ENCODE data around the gene LRRC55. TPM values are rescaled to one million over a fixed set of nuclear protein-coding genes. Genes with fewer than 3 reads are reported as not detected.

LRRC55 gene
- total RNA-seq, 1 experiment from 2014 or later, result 0.79 TPM

GRCh38 chr11:57199330-57199729, 17.6 kb downstream of the LRRC55 start:
- Mint-ChIP-seq H3K27ac (no peak overlapping the region), H3K9me3 (no peaks in the 10 kb centered on the region), H3K4me1 (peaks cover 21% of the 10 kb centered on the region), H3K36me3 (no peaks in the 10 kb centered on the region), H3K4me3 (no peak overlapping the region), H3K27me3 (ENCODE audit: low read depth) (no peaks in the 10 kb centered on the region; the same call in 1 of the 2 replicates)
- TF ChIP-seq ZNF416 (CRISPR knock-in tag; IDR thresholded peaks at IDR 0.05) (no peak), ATF1 (CRISPR knock-in tag; IDR thresholded peaks at IDR 0.05) (no peak), USF2 (CRISPR knock-in tag; IDR thresholded peaks at IDR 0.05) (no peak), USF1 (CRISPR knock-in tag; IDR thresholded peaks at IDR 0.05) (no peak), E2F5 (CRISPR knock-in tag; IDR thresholded peaks at IDR 0.05) (no peak), ELF4 (CRISPR knock-in tag; IDR thresholded peaks at IDR 0.05; ENCODE audit: low read depth) (no peak)
- DNase-seq (ENCODE audit: low spot score) (no peak), ATAC-seq (no peak)
- ChIA-PET CTCF (no interaction called here), POLR2A (no interaction called here)

GRCh38 chr11:57200917-57201316, 19.2 kb downstream of the LRRC55 start:
- Mint-ChIP-seq H3K4me3 (no peak overlapping the region), H3K9me3 (no peaks in the 10 kb centered on the region), H3K36me3 (no peaks in the 10 kb centered on the region), H3K27me3 (ENCODE audit: low read depth) (no peaks in the 10 kb centered on the region; the same call in 1 of the 2 replicates), H3K27ac (no peak overlapping the region; the same call in 1 of the 2 replicates), H3K4me1 (peaks cover 28% of the 10 kb centered on the region)
- POLR2A ChIA-PET, result no interaction called here
- DNase-seq (ENCODE audit: low spot score) (no peak), ATAC-seq (no peak)
- TF ChIP-seq PRRX2 (CRISPR knock-in tag; IDR thresholded peaks at IDR 0.05) (no peak), ZMAT4 (CRISPR knock-in tag; IDR thresholded peaks at IDR 0.05) (no peak)
- CTCF ChIA-PET, result no interaction called here

- no peaks in the 10 kb centered on the region; the same call in 1 of the 2 replicates for H3K27me3 Mint-ChIP-seq (ENCODE audit: low read depth)
- H3K9me3 Mint-ChIP-seq, result peaks cover 5% of the 10 kb centered on the region; the same call in 1 of the 2 replicates
- H3K4me3 Mint-ChIP-seq, result no peak overlapping the region
- peaks cover 39% of the 10 kb centered on the region for H3K4me1 Mint-ChIP-seq
- TF ChIP-seq FOXJ3 (CRISPR knock-in tag; IDR thresholded peaks at IDR 0.05; ENCODE audit: borderline replicate concordance), result no peak
- no peak for TF ChIP-seq GRHL2 (CRISPR knock-in tag; IDR thresholded peaks at IDR 0.05; ENCODE audit: insufficient replicate concordance, severe bottlenecking)
- TF ChIP-seq ZNF416 (CRISPR knock-in tag; IDR thresholded peaks at IDR 0.05), result no peak
- no peak for TF ChIP-seq AR (CRISPR knock-in tag; IDR thresholded peaks at IDR 0.05)
- TF ChIP-seq ZNF396 (CRISPR knock-in tag; IDR thresholded peaks at IDR 0.05; ENCODE audit: borderline replicate concordance), result no peak
- TF ChIP-seq USF2 (CRISPR knock-in tag; IDR thresholded peaks at IDR 0.05), result no peak
- no peak for TF ChIP-seq ZNF317 (CRISPR knock-in tag; IDR thresholded peaks at IDR 0.05; ENCODE audit: borderline replicate concordance, low read depth)
- TF ChIP-seq MAX (CRISPR knock-in tag; IDR thresholded peaks at IDR 0.05), result no peak
- no peak for TF ChIP-seq NR3C1 (CRISPR knock-in tag; conservative IDR thresholded peaks at IDR 0.05; ENCODE audit: low read depth)
- no peak for TF ChIP-seq CREB1 (CRISPR knock-in tag; IDR thresholded peaks at IDR 0.05)
- no peak for TF ChIP-seq JUN (CRISPR knock-in tag; IDR thresholded peaks at IDR 0.05)
- TF ChIP-seq NR2C2 (CRISPR knock-in tag; IDR thresholded peaks at IDR 0.05), result no peak
- TF ChIP-seq ZNF671 (CRISPR knock-in tag; IDR thresholded peaks at IDR 0.05), result no peak
- no peak for TF ChIP-seq PRRX2 (CRISPR knock-in tag; IDR thresholded peaks at IDR 0.05)
- no peak for TF ChIP-seq ETV6 (CRISPR knock-in tag; IDR thresholded peaks at IDR 0.05)
- no peak for ATAC-seq
- H3K36me3 Mint-ChIP-seq, result no peaks in the 10 kb centered on the region
- no peak overlapping the region for H3K27ac Mint-ChIP-seq
- no peak for DNase-seq (ENCODE audit: low spot score)
- CTCF ChIA-PET, result interaction anchor here (1.0 to 3.2 kb wide), 3 partner anchors 11 to 47 kb away, joined by 3 to 48 read pairs (median 4); no protein-coding TSS in a partner anchor
- POLR2A ChIA-PET, result no interaction called here
Measured at GRCh38 chr11:57202281-57202680, 20.5 kb downstream of the LRRC55 start.

Data from WTC11 (cell line).